T-helper 1 cell (primary cell): Measurements from ENCODE around the gene CEBPZ.
"Not testable (repeated sequence)": the region's sequence is repeated elsewhere in the genome, so short reads cannot be mapped to it uniquely, and the experiment has no call there.

ENCODE experiments used
- DNase-seq, 5 donors: peaks; one replicate each; pipeline ENCODE4 v3.0.0-alpha.2; 2012 to 2020
- total RNA-seq, 4 donors: gene quantifications; one replicate each; lab custom pipeline; 2026; lab: John Stamatoyannopoulos, UW

The CEBPZ gene, protein sequence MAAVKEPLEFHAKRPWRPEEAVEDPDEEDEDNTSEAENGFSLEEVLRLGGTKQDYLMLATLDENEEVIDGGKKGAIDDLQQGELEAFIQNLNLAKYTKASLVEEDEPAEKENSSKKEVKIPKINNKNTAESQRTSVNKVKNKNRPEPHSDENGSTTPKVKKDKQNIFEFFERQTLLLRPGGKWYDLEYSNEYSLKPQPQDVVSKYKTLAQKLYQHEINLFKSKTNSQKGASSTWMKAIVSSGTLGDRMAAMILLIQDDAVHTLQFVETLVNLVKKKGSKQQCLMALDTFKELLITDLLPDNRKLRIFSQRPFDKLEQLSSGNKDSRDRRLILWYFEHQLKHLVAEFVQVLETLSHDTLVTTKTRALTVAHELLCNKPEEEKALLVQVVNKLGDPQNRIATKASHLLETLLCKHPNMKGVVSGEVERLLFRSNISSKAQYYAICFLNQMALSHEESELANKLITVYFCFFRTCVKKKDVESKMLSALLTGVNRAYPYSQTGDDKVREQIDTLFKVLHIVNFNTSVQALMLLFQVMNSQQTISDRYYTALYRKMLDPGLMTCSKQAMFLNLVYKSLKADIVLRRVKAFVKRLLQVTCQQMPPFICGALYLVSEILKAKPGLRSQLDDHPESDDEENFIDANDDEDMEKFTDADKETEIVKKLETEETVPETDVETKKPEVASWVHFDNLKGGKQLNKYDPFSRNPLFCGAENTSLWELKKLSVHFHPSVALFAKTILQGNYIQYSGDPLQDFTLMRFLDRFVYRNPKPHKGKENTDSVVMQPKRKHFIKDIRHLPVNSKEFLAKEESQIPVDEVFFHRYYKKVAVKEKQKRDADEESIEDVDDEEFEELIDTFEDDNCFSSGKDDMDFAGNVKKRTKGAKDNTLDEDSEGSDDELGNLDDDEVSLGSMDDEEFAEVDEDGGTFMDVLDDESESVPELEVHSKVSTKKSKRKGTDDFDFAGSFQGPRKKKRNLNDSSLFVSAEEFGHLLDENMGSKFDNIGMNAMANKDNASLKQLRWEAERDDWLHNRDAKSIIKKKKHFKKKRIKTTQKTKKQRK
- total RNA-seq = 104 to 150 (median 127) reads per million in 4 donors

DNA sequence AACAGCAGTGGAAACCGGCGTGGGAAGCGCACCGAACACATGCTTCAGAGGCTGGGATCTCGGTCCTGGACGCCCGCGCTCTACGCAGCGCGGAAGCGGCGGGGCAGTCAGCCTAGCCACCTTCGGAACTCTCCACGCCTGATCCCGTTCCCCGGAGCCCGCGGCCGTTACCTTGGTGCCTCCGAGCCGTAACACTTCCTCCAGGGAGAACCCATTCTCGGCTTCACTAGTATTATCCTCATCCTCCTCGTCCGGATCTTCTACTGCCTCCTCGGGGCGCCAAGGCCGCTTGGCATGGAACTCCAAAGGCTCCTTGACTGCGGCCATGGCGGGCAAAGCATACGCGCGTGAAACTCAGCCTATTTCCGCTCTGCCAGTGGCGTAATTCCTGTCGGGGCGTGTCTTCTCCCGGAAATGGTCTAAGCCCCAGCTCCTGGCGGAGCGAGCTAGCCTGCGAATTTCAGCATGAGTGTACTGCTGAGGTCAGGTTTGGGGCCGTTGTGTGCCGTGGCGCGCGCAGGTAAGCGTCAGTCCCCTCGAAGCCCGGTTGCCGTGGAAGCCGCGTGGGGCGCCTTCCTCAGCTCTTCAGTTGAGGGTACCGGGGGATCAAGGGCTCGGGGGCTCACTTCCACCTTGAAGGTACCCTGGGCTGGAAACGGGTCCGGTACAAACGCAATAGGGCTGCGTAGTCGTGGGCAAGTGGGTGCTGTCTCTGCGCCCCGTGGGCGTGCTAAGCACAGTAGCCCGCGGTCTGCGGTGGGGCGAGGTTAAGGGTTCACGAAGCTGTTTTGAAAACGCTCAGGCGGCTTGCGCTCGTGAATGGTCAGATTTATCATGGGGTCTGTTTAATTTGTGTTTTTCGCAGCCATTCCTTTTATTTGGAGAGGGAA, at the start of gene CEBPZ, which contains the start of gene NDUFAF7:
CEBPZ (minus strand) TSS at position 356 of the 890 bp plus-strand sequence; CDS start at position 327, 29 bp downstream.
NDUFAF7 (plus strand) TSS at position 418 of the 890 bp plus-strand sequence; CDS start at position 466, 48 bp downstream.
- peak; percentile 67 to 90 (median 83) for DNase-seq

DNA sequence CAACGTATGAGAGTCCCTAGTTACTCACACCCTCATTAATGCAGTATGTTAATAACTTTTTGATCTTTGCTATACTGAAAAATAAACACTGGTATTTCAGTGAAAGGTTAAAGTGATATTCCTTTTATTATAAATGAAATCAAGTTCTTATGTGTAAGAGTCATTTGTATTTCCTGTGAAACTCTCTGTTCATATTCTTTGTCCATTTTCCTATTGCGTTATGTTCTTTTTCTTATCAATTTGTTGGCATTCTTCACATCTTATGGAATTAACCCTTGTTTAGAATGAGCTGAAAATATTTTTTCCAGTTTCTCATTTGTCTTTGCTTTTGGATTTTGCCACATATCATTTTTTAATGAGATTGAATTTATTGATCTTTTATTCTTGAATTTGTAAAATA, 44.9 kb upstream of the CEBPZ start:
- DNase-seq = no peak

DNA sequence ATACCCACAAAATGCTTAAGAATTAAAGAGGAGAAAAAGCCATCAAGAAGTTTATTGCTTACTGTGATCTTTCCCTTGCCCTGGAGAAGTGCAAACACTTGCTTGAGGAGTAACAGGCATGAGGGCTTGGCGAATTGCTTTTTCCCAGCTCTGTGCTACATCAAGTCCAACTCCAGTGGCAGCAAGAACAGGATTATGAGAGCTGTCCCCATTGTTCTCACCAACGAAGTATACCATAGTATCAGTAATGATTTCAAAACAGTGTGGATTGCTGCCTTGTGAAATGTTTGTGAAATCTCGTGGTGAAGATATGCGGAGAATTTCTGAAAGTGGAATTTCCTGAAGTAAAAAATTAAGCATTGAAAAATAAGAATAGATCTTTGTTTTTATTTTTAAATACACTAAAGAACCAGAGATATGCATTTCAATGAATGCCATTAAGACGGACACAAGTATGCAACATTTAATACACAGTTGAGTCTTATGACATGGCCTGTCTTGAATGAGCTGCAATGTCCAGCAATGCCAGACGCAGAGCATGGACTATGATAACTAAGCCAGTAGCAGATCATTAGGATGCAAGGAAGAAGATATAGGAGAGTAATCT, 43.1 kb upstream of the CEBPZ start:
- no peak for DNase-seq

DNA sequence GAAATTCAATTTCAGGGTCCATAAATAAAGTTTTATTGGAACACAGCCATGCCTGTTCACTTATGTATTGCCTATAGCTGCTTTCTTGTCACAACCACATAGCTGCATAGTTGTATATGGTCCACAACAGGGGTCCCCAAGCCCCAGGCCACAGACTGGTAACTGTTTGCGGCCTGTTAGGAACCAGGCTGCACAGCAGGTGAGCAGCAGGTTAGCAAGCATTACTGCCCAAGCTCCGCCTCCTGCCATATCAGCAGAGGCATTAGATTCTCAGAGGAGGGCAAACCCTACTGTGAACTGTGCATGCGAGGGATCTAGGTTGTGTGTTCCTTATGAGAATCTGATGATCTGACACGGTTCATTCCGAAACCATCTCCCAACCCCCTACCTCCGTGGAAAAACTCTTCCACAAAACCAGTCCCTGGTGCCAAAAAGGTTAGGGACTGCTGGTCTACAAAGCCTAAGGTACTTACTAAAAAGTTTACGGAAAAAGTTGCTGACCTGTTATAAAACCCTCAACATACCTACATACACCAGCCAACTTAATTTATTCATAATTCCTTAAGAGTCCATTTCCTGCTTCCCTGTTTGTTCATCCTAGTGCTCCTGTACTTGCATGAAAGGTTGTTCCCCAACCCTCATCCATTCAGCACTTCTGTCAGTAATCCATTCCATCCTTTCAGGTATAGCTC, 40.1 kb upstream of the CEBPZ start:
- DNase-seq = no peak

DNA sequence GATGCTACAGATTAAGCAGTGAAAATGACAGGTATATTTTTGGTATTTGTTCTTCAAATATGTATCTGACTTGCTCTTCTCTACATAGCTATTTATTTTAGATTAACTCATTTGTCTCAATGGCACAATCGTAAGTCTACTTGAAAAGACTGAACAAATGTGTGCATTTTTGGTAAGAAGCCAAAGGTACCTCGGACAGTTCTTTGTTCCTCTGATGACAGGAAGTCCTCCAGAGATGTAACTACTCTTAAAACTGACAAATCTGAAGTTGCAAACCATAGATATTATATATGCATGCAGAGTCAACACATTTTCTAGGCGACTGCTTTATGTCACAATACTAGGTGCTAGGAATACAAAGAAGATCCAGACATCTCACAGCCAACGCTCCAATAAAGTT, 36.7 kb upstream of the CEBPZ start:
- no peak for DNase-seq

DNA sequence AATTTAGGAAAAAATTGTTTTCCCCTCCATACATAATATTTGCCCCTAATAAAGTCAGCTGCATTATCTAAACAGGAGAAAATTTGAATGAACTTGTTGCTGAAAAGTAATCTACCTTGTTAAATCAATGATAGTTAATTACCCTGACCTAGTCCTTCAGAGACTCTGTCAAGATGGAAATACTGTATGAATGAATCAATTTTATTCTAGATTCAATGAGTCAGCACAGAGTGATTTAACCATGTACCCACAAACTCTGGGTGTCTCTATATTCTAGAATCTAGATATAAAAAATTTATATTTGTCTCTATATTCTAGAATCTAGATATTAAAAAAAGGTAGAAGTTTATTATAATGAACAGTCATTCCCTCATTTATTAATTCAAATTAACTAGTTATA, 36.3 kb upstream of the CEBPZ start:
- DNase-seq = no peak

DNA sequence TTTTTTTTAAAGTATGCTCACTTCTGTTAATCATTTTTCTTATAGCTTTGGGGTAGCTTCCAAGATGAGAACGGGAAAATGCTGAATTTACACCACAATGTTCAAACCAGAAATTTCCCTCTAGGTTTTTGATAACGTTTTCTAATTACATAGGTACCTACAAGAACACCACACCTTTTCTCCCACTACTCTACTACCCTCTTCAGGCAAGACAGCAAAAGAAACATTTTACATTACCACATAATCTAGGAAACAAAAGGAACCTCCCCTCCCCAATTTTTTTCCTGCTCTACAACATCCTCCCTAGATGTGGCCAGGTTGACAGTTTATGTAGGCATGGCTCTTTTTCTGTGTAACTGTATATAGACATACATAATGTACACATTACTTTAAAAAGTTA, 32.4 kb upstream of the CEBPZ start:
- DNase-seq = no peak

DNA sequence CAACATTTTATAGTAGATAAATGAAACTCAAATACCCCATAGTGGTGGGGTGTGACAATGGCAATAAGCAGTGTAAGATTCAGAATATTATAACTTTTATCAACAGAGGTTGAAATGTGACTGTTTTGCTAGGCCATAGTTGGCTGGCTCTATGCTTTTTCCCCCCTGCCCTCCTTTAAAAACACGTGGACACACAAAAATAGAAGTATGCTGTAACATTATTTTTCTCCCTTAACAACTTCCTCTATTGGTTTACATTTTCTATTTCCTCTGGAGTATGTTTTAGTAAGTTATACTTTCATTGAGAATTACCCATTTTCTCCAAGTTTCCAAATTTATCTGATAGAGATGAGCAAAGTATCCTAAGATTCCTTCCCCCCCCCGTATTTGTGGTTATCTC, 31.1 kb upstream of the CEBPZ start:
- no peak for DNase-seq

DNA sequence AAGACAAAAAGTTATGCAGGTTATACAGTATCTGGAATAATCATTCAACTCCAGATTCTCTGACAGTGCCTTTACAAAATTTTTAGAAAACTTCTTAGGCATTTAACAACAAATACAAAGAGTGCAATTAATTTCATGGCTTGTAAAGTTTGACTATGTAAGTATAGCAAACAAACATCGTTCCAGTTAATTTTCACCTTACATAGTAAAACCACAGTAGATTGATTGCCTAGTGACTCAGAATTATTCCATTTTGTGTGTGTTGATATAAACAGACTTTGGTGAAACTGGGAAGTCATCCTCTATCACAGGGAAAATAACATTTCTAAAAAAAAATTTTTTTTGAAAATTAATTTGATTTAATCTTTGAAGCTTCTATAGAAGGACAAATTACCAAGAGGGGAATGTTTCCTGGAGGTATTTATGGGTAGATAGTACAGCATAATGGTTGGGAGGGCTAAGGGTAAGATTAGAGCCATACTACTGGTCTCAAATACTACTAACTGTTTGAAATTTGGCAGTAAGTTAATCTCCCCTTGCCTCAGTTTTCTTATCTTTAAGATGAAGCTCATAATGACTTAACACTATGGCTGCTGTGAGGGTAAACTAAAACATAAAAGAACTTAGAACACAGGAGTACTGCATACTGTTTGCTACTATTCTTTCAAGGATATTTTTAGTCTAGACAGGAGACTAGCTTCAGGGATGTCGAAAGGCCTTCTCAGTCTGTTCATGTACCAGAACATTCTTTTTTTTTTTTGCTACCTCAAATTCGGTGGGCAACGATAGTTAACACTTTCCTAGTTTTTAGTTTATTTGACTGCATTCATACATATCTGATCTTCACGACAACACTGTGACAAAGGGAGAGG, 19.7 kb upstream of the CEBPZ start:
- no peak for DNase-seq

DNA sequence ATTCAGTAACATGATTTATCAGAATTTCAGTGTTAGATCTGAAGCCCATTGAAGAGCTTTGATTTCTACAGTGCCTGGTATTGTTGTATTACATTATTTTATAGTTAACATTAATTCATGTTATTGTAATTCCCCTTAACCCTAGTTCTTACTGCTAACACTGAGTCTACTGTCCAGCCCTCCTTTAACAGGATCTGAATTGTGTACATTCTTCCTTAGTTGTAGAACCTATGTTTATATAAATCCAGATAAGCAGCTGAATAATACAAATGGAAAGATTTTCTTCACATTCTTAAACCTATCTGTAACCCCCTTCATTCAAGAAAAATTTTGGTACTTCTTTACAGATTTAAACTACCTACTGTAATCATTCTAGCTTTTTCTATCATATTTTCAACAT, 14.8 kb upstream of the CEBPZ start:
- no peak for DNase-seq

DNA sequence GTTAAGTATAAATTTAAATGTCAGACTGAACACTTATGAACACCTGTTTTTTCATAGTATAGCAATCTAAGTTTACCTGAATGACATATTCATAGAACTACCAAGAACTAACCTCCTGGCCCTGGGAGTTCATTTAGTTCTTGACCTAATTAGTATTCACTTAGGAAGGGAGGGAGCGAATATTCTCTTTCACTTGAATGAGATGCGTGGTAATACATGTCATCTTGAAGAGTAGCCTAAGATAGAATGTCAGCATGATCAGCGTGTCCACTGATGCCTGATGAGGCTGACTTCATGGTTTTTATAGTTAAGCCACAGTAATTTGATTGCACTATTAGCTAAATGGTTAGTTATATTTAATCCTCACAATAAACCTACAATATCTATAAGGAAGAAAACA, 13.4 kb upstream of the CEBPZ start:
- DNase-seq = no peak

DNA sequence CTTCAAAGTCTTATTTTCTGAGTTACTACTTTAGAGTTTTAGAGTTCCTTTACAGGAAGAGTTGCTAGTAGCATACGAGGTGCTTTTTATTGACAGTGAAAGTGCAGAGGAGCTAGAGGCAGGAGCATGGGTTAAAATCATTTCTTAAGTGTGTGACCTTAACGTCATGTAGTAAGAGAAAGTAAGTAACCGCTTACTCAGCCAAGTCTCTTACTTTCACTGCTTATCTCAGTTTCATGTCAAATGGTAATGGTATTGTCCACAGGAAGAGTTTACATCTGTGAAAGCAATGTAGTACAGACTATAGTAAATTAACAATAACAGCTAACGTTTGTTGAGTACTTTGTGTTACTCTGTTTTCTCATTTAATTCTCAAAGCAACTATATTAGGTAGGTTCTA, 12.6 kb upstream of the CEBPZ start:
- DNase-seq = peak in 1 of 5 donors; percentile 51

DNA sequence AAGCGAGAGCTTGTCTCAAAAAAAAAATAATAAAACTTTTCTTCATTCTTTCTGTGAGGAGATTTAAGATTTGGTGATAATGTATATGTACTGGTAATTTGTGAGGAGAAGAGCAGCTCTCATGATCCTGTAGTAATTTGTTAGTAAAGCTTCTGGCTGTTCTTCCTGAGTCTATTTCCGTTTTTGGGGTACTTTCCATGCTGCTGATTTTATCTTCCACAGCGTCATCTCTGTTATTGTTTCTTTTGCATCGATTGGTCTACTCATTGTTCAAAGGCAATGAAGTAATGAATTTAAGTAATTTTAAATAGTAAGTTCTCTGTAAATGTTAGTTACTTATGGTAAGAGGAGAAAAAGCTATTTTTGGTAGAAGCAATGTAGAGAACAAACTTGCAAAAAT, 12.0 kb upstream of the CEBPZ start:
- peak in 1 of 5 donors; percentile 12 for DNase-seq

DNA sequence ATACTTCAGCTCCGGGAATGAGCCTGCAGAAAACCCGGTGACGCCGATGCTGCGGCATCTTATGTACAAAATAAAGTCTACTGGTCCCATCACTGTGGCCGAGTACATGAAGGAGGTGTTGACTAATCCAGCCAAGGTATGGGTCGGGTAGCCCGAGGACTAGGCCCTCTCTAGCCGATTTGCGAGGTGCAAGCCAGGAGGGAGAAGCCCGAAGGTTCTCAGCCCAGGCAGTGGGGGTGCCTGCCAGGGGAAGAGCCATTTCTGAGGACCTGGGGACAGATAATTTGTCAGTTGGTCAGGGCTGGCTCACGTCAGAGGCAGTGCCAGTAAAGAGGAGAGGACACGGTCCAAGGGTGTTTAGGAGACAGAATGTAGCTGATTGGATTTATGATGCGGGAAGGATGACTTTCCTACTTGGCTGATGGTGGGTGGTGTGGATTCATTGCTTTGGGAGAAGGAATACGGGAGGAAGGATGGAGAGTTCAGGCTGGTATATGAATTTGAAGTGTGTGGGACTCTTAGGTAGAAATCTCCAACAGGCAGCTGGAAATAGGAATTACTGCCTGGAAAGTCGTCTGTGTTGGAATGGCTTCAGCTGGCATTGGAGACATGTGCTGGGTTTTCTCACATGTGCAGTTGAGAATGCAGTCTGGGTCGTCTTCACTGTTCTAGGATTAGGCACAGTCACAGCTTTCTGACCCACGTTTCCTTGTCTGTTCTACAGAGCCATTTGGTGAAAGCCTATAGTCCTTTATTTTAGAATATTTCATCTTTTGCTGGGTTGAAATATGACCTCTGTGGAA, 936 bp upstream of the CEBPZ start:
- peak in 1 of 5 donors; percentile 2 for DNase-seq

DNA sequence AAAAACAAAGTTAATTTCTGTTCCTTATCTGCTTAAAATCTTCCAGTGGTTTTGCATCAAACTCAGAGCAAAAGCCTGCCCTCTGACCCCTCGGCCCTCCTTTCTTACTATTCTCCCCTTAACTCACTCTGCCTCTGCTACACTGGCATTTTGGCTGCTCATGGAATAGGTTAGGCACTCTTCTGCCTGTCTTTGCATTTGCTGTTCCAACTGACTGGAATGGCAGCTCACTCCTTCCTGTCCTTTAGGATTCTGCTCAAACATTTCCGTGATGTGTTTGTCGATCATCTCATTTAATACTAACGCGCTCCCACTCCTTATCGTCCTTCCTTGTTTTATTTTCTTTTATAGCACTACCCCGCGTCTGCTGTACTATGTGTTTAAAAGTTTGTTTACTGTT, 815 bp downstream of the CEBPZ start:
- no peak for DNase-seq

DNA sequence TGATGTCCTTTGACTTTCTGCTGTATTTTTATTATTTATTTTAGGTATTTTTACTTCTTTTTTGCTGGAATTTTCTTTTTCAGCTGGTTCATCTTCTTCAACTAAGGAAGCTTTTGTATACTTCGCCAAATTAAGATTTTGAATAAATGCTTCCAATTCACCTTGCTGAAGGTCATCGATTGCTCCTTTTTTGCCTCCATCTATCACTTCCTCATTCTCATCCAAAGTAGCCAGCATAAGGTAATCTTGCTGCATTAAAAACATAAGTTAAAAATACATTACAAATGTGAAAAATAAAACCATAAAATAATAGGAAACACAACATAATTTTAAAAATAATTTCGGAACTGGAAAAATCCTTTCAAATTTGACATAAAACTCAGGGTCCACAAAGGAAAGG, 2.6 kb downstream of the CEBPZ start:
- no peak for DNase-seq

DNA sequence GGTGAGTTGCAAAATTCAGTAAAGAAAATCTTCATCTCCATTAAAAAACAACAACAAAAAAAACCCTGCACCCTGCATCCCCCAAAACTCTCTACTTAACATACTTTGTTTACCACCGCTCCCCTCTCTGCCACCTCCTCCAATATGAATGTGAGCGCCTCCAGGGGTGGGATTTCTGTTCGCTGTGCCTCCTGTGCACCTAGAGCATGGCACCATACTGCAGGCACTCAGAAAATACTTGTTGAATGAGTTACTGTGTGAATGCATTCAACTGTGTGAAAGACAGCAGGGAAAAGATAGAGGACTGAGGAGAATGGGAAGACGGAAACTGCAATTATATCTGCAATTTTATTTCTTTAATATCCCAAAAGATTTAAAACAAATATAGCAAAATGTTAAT, 4.5 kb downstream of the CEBPZ start:
- no peak for DNase-seq

DNA sequence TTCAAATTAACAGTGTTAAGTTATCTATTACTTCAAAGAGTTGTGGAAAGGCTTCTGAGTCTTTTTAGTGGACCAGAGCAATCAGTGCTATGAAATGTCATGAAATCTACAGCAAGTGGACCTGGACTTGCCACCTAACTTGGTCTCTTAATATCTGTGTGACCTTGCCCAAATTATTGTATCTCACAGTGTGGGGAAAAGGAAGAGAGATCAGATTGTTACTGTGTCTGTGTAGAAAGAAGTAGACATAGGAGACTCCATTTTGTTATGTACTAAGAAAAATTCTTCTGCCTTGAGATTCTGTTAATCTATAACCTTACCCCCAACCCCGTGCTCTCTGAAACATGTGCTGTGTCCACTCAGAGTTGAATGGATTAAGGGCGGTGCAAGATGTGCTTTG, 6.3 kb downstream of the CEBPZ start:
- DNase-seq = not testable (repeated sequence)

DNA sequence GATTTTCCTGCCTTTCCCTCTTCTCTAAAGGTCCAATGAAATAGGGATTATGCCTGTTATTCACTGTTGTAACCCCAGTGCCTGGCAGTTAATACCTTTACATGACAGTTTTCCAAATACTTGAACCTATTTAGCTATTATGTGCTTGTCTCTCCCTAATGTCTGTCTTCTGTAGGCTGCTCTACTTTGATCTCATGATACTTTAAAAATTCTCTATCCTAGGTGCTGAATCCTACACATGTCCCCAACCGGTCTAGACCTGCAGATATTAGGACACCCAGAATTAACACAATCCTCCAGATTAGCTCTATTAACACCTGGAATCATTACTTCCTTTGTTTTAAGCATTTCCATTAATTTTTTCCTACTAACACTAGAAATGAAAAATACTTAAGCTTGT, 7.3 kb downstream of the CEBPZ start:
- DNase-seq = no peak
